Gastrocnemius medialis (tissue), 4 donors: ENCODE measurements around the gene MPP3. TPM values are rescaled to one million over a fixed set of nuclear protein-coding genes. Genes with fewer than 3 reads are reported as not detected.
"Not testable (repeated sequence)": the region's sequence is repeated elsewhere in the genome, so short reads cannot be mapped to it uniquely, and the experiment has no call there.

Experiments used
- ATAC-seq, 2 donors: fragments of 150-250 bp; one replicate each; pipeline ENCODE4 v1.9.1; 2016
- DNase-seq, 2 donors: peaks; one replicate each; pipeline ENCODE4 v3.0.0-alpha.2; 2019
- H3K27ac ChIP-seq, 4 donors: fragments of 200-600 bp; sonication (generic); 1 replicate in 1 of 4; 2 replicates in 3 of 4; pipeline ENCODE4 v1.5.1; 2016 to 2018; ENCODE audit warnings: mild to moderate bottlenecking in 2 of 4, moderate library complexity in 1 of 4
- H3K27me3 ChIP-seq, 3 donors: fragments of 200-600 bp; sonication (generic) in 2 of 3; 1 replicate in 1 of 3; 2 replicates in 2 of 3; pipeline versions ENCODE4 v1.5.1 to v1.6.0; 2016 to 2019; ENCODE audit warnings: mild to moderate bottlenecking in 1 of 3, moderate library complexity in 1 of 3
- H3K36me3 ChIP-seq, 2 donors: fragments of 200-600 bp; sonication (generic) in 1 of 2; one replicate each; pipeline ENCODE4 v1.5.1; 2017 to 2018
- H3K4me1 ChIP-seq, 2 donors: fragments of 200-600 bp; sonication (generic) in 1 of 2; one replicate each; pipeline ENCODE4 v1.5.1; 2016 to 2017; ENCODE audit warnings: mild to moderate bottlenecking in 2 of 2
- H3K4me3 ChIP-seq, 4 donors: fragments of 200-600 bp; sonication (generic) in 3 of 4; 1 replicate in 1 of 4; 2 replicates in 3 of 4; pipeline ENCODE4 v1.5.1; 2016 to 2019; ENCODE audit warnings: mild to moderate bottlenecking in 2 of 4
- H3K9me3 ChIP-seq, 3 donors: fragments of 200-600 bp; sonication (generic) in 2 of 3; 1 replicate in 1 of 3; 2 replicates in 2 of 3; pipeline ENCODE4 v1.5.1; 2016 to 2019
- CTCF ChIP-seq, 5 experiments: fragments of 450-650 bp in 3 of 5; fragments of 200-600 bp in 2 of 5; sonication (generic) in 2 of 5; IDR thresholded peaks in 4 of 5; conservative IDR thresholded peaks in 1 of 5; 1 replicate in 4 of 5; 2 replicates in 1 of 5; pipeline ENCODE4 v1.5.1; 2016 to 2019; ENCODE audit warnings: antibody characterized with exemption in 5 of 5, mild to moderate bottlenecking in 3 of 5, moderate library complexity in 3 of 5
- POLR2A ChIP-seq, 2 donors: fragments of 450-650 bp; IDR thresholded peaks; one replicate each; pipeline ENCODE4 v1.6.1; 2017; ENCODE audit warnings: antibody characterized with exemption in 2 of 2, mild to moderate bottlenecking in 2 of 2, moderate library complexity in 2 of 2
- in situ Hi-C, 4 donors: fragments of 200-750 bp; cut with MboI; loops; one replicate each; pipeline versions ENCODE4 v1.15.0 to v1.8.0; 2017; ENCODE audit warnings: low sequenced_read_pairs in 4 of 4
- intact Hi-C: fragments of 100-400 bp; cut with DNase I; formaldehyde crosslinking; loops from one replicate; pipeline ENCODE4 v1.15.1; 2023; ENCODE audit warnings: low total_unique reads
- total RNA-seq, 4 donors: library from RNA; depleted of rRNA; stranded (reverse); fragments of >200 nt; gene quantifications; one replicate each; pipeline versions ENCODE4 v1.1.0 to v1.2.3, GENCODE V29; 2016

MPP3 gene
- total RNA-seq, 4 donors from 2014 or later: 0.12 to 2.4 (median 1.1) TPM

- in situ Hi-C loops: no loop called here
- ATAC-seq (no peak), DNase-seq (no peak)
- TF ChIP-seq CTCF (IDR thresholded peaks at IDR 0.05 in 4 of 5, conservative IDR thresholded peaks at IDR 0.05 in 1 of 5) (no peak), POLR2A (IDR thresholded peaks at IDR 0.05) (no peak)
- no peaks in the 10 kb centered on the region for H3K36me3 ChIP-seq
- H3K27me3 ChIP-seq: no peaks in the 10 kb centered on the region
- H3K4me1 ChIP-seq: no peaks in the 10 kb centered on the region
- H3K9me3 ChIP-seq: no peaks in the 10 kb centered on the region
- no peak overlapping the region for H3K27ac ChIP-seq
- intact Hi-C loops: no loop called here
- no peak overlapping the region for H3K4me3 ChIP-seq
Observed at GRCh38 chr17:43871946-43872690, 39.2 kb upstream of the MPP3 start.

GRCh38 chr17:43869031-43869430 is 36.1 kb upstream of the MPP3 start:
- DNase-seq, H3K9me3 ChIP-seq, H3K4me1 ChIP-seq, H3K27me3 ChIP-seq, ATAC-seq, H3K36me3 ChIP-seq, H3K27ac ChIP-seq, H3K4me3 ChIP-seq, in situ Hi-C loops, intact Hi-C loops: not testable (repeated sequence)

- DNase-seq (no peak), ATAC-seq (no peak)
- no peak overlapping the region for H3K4me3 ChIP-seq
- no peaks in the 10 kb centered on the region for H3K9me3 ChIP-seq
- no peak for TF ChIP-seq CTCF (IDR thresholded peaks at IDR 0.05 in 4 of 5, conservative IDR thresholded peaks at IDR 0.05 in 1 of 5)
- no peak for TF ChIP-seq POLR2A (IDR thresholded peaks at IDR 0.05)
- H3K27ac ChIP-seq: no peak overlapping the region
- no peaks in the 10 kb centered on the region for H3K27me3 ChIP-seq
- H3K4me1 ChIP-seq: no peaks in the 10 kb centered on the region
- no peaks in the 10 kb centered on the region for H3K36me3 ChIP-seq
- in situ Hi-C loops (no loop called here), intact Hi-C loops (no loop called here)
Observed at GRCh38 chr17:43868226-43868994, 35.5 kb upstream of the MPP3 start.

- ATAC-seq: no peak
- Histone ChIP-seq H3K4me1 (peaks cover 12 to 23% of the 10 kb centered on the region in 2 donors), H3K36me3 (no peaks in the 10 kb centered on the region), H3K27ac (no peak overlapping the region), H3K9me3 (no peaks in the 10 kb centered on the region), H3K27me3 (no peaks in the 10 kb centered on the region), H3K4me3 (no peak overlapping the region)
- no peak for TF ChIP-seq POLR2A (IDR thresholded peaks at IDR 0.05)
- intact Hi-C loops (no loop called here), in situ Hi-C loops (no loop called here)
- no peak for DNase-seq
Observed at GRCh38 chr17:43864161-43864984, 31.4 kb upstream of the MPP3 start.

GRCh38 chr17:43861960-43862359 is 29.0 kb upstream of the MPP3 start:
- ATAC-seq: no peak
- H3K36me3 ChIP-seq: no peaks in the 10 kb centered on the region
- in situ Hi-C loops: no loop called here
- intact Hi-C loops: no loop called here
- no peaks in the 10 kb centered on the region for H3K27me3 ChIP-seq
- no peak for DNase-seq
- H3K4me1 ChIP-seq: peaks cover 12 to 23% of the 10 kb centered on the region in 2 donors
- H3K27ac ChIP-seq: peak overlapping the region; percentile 55 to 69 (median 64)
- H3K4me3 ChIP-seq: no peak overlapping the region
- H3K9me3 ChIP-seq: no peaks in the 10 kb centered on the region
- no peak for TF ChIP-seq CTCF (IDR thresholded peaks at IDR 0.05 in 4 of 5, conservative IDR thresholded peaks at IDR 0.05 in 1 of 5)
- TF ChIP-seq POLR2A (IDR thresholded peaks at IDR 0.05): no peak
